ENCODE data around the gene KCNJ6.
A peak's percentile ranks its signal among the peaks of the same experiment; 100 is the strongest.

KCNJ6 gene

DNA sequence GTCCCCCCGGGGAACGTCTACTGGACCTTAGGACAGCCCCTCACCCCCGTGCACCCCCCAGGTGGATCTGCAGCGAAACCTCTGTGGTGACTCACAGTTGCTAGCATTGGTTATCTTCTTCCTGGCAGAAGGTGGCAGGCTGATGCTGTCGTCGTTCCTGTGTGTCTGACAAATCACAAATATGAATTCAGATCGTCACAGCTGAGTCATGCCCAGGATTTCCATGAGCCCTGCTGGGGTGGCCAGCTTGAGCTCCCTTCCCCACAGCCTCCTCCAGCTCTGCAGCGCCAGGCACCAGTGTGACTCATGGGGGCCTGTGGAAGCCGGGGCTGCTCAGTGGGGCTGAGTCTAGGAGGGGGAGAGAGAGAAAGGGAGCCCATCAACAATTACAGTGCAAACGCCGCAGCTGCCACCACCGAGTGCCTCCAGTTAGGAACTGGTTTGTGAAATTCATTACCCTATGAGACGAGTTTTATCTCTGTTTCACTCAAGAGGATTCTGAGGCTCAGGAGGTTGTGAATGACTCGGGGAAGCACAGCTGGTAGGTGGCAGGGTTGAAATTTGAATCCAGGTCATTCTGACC lies 351.8 kb downstream of the KCNJ6 start:
- no peak overlapping the region for H2AFZ ChIP-seq (ENCODE audit: low read depth, low read length)
- no peaks in the 10 kb centered on the region for H3K36me3 ChIP-seq (replicated peaks; ENCODE audit: low read depth, low read length)
- H3K4me2 ChIP-seq (ENCODE audit: low read length) = peak overlapping the region; percentile 41
- TF ChIP-seq, protein P1, sequence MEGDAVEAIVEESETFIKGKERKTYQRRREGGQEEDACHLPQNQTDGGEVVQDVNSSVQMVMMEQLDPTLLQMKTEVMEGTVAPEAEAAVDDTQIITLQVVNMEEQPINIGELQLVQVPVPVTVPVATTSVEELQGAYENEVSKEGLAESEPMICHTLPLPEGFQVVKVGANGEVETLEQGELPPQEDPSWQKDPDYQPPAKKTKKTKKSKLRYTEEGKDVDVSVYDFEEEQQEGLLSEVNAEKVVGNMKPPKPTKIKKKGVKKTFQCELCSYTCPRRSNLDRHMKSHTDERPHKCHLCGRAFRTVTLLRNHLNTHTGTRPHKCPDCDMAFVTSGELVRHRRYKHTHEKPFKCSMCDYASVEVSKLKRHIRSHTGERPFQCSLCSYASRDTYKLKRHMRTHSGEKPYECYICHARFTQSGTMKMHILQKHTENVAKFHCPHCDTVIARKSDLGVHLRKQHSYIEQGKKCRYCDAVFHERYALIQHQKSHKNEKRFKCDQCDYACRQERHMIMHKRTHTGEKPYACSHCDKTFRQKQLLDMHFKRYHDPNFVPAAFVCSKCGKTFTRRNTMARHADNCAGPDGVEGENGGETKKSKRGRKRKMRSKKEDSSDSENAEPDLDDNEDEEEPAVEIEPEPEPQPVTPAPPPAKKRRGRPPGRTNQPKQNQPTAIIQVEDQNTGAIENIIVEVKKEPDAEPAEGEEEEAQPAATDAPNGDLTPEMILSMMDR (IDR thresholded peaks at IDR 0.05; ENCODE audit: low read depth, low read length) = no peak
- no peak for TF ChIP-seq EZH2phosphoT487 (IDR thresholded peaks at IDR 0.05; ENCODE audit: low read depth)
- H3K9me3 ChIP-seq (ENCODE audit: insufficient read depth, low read length) = no peaks in the 10 kb centered on the region
- H3K27me3 ChIP-seq (ENCODE audit: low read depth, low read length) = no peaks in the 10 kb centered on the region
- no peak overlapping the region for H3K27ac ChIP-seq (ENCODE audit: low read length)
- no peaks in the 10 kb centered on the region for H3K79me2 ChIP-seq (ENCODE audit: low read length)
- no peak overlapping the region for H3K9ac ChIP-seq (ENCODE audit: low read length)
- H3K4me1 ChIP-seq (ENCODE audit: low read length) = no peaks in the 10 kb centered on the region
- no peaks in the 10 kb centered on the region for H4K20me1 ChIP-seq (ENCODE audit: insufficient read depth, low read length)
- H3K4me3 ChIP-seq (ENCODE audit: low read length) = no peak overlapping the region

DNA sequence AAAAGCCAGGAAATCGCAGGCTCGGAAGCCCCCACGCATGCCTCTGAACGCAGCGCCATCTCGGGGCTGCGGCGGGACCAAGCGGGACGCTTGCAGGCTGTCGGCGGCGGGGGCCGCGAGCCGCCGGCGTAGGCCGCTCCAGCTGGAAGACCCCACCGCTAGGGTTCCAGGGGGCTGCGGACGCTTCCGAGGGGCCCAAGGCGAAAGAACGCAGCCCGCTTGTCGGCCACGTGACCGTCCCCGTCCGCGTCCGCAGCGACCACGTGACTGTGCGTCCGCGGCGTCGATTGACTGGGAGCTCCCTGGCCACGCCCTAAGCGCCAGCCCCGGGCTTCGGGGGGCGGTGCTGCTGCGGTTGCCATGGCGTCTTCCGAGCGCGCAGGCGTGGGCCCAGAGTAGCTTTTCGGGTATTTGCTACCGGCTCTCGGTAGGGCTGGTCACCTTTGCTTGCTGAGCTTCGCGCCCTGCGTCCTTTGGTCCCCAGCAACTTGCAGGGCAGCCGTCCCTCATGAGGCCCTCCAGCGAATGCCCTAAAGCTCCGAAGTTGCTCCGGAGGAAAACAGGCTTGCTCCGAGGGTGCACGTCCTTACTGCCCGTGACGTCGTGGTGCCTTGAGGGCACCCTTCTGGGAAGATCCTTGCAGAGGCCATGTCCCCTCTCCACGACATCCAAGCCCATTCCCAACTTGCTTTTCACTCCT lies 352.5 kb downstream of the KCNJ6 start:
- no peaks in the 10 kb centered on the region for H4K20me1 ChIP-seq (ENCODE audit: insufficient read depth, low read length)
- no peaks in the 10 kb centered on the region for H3K36me3 ChIP-seq (replicated peaks; ENCODE audit: low read depth, low read length)

DNA sequence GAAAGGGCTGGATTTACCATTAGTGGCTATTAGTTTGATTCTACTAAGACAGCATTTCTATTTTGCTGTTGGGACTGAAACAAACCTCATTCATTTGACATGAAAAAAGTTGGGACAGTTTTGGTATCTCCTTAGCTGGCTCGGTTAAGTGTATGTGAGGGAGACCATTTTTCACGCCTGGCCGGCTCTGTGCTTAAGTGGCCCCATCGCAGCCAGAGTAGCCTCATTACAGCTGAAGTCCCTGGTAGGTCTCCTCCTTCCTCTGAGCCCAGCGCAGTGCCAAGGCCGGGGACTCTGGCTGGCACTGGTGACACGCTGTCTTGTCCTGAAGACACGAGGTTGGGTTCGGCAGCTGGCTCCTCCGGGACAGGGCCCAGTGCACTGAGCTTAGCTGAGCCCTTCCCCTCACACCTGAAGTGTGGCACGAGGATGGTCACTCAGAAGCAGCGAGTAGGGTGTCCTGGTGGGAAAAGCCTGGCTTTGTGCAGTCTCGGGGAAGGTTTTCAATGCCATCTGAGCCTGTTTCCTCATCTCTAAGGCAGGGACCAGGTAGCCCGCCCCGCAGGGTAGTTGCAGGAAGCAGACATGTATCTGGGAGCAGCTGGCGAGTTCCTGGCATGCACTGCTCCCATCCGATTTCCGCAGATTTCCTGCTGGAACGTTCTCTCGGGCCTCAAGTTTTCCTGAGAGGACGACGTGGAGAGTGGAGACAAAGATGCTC lies 353.2 kb downstream of the KCNJ6 start:
- no peaks in the 10 kb centered on the region for H3K79me2 ChIP-seq (ENCODE audit: low read length)
- H3K27ac ChIP-seq (ENCODE audit: low read length) = no peak overlapping the region
- no peaks in the 10 kb centered on the region for H3K36me3 ChIP-seq (replicated peaks; ENCODE audit: low read depth, low read length)
- H2AFZ ChIP-seq (ENCODE audit: low read depth, low read length) = no peak overlapping the region
- no peak overlapping the region for H3K4me3 ChIP-seq (ENCODE audit: low read length)
- no peaks in the 10 kb centered on the region for H3K9me3 ChIP-seq (ENCODE audit: insufficient read depth, low read length)
- H3K27me3 ChIP-seq (ENCODE audit: low read depth, low read length) = 0 out of 2 replicates have a peak, but pooled peaks cover 8% of the 10 kb centered on the region
- TF ChIP-seq EZH2phosphoT487 (IDR thresholded peaks at IDR 0.05; ENCODE audit: low read depth) = no peak
- TF ChIP-seq, protein P1 (IDR thresholded peaks at IDR 0.05; ENCODE audit: low read depth, low read length) = no peak
- H3K4me2 ChIP-seq (ENCODE audit: low read length) = no peak overlapping the region
- H3K4me1 ChIP-seq (ENCODE audit: low read length) = no peaks in the 10 kb centered on the region
- H3K9ac ChIP-seq (ENCODE audit: low read length) = no peak overlapping the region
- no peaks in the 10 kb centered on the region for H4K20me1 ChIP-seq (ENCODE audit: insufficient read depth, low read length)

More for the DNA sequence above, 352.5 kb downstream of the KCNJ6 start:
- H2AFZ ChIP-seq (ENCODE audit: low read depth, low read length) = no peak overlapping the region
- TF ChIP-seq, protein P1 (IDR thresholded peaks at IDR 0.05; ENCODE audit: low read depth, low read length) = no peak
- TF ChIP-seq EZH2phosphoT487 (IDR thresholded peaks at IDR 0.05; ENCODE audit: low read depth) = no peak
- H3K9me3 ChIP-seq (ENCODE audit: insufficient read depth, low read length) = no peaks in the 10 kb centered on the region
- H3K4me3 ChIP-seq (ENCODE audit: low read length) = no peak overlapping the region
- no peaks in the 10 kb centered on the region for H3K79me2 ChIP-seq (ENCODE audit: low read length)
- no peak overlapping the region for H3K9ac ChIP-seq (ENCODE audit: low read length)
- no peak overlapping the region for H3K27ac ChIP-seq (ENCODE audit: low read length)
- peak overlapping the region; percentile 41; the same call in 1 of the 2 replicates for H3K4me2 ChIP-seq (ENCODE audit: low read length)
- H3K4me1 ChIP-seq (ENCODE audit: low read length) = no peaks in the 10 kb centered on the region
- 0 out of 2 replicates have a peak, but pooled peaks cover under 1% of the 10 kb centered on the region for H3K27me3 ChIP-seq (ENCODE audit: low read depth, low read length)
